GM20000 (cell line): ENCODE results near the gene GJB5.

Source experiments
- DNase-seq: peaks from one replicate; pipeline ENCODE4 v3.0.0; 2012; ENCODE audit warnings: low spot score
- TF ChIP-seq, protein P1 (sequence below): IDR thresholded peaks from 2 replicates; pipeline ENCODE4 v1.5.1; 2012; ENCODE audit warnings: mild to moderate bottlenecking, control low read depth; ENCODE audit errors: extremely low read depth, missing control alignments

The GJB5 gene

DNA sequence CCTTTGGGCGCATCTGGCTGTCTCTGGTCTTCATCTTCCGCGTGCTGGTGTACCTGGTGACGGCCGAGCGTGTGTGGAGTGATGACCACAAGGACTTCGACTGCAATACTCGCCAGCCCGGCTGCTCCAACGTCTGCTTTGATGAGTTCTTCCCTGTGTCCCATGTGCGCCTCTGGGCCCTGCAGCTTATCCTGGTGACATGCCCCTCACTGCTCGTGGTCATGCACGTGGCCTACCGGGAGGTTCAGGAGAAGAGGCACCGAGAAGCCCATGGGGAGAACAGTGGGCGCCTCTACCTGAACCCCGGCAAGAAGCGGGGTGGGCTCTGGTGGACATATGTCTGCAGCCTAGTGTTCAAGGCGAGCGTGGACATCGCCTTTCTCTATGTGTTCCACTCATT, 2.5 kb downstream of the GJB5 start:
- TF ChIP-seq, protein P1, sequence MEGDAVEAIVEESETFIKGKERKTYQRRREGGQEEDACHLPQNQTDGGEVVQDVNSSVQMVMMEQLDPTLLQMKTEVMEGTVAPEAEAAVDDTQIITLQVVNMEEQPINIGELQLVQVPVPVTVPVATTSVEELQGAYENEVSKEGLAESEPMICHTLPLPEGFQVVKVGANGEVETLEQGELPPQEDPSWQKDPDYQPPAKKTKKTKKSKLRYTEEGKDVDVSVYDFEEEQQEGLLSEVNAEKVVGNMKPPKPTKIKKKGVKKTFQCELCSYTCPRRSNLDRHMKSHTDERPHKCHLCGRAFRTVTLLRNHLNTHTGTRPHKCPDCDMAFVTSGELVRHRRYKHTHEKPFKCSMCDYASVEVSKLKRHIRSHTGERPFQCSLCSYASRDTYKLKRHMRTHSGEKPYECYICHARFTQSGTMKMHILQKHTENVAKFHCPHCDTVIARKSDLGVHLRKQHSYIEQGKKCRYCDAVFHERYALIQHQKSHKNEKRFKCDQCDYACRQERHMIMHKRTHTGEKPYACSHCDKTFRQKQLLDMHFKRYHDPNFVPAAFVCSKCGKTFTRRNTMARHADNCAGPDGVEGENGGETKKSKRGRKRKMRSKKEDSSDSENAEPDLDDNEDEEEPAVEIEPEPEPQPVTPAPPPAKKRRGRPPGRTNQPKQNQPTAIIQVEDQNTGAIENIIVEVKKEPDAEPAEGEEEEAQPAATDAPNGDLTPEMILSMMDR: no peak
- no peak for DNase-seq

DNA sequence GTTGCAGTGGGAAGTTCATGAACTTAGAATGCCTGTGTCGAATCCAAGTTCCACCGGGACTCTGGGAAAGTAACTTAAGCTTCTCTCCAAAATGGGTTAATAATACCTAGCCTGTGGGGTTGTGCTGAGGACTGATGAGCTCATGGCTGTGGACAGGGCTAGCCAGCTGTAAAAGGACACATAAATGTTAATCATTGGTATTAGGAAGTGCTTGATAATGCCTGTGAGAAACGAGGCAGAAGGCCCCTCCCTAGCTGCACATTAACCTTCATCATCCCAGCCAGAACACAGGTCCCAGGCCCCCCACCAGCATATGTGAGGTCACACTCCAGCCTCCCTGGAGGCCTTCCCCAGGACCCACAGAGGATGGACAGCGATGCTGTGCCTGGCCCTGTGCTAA, 3.9 kb downstream of the GJB5 start:
- TF ChIP-seq, protein P1: no peak
- no peak for DNase-seq

DNA sequence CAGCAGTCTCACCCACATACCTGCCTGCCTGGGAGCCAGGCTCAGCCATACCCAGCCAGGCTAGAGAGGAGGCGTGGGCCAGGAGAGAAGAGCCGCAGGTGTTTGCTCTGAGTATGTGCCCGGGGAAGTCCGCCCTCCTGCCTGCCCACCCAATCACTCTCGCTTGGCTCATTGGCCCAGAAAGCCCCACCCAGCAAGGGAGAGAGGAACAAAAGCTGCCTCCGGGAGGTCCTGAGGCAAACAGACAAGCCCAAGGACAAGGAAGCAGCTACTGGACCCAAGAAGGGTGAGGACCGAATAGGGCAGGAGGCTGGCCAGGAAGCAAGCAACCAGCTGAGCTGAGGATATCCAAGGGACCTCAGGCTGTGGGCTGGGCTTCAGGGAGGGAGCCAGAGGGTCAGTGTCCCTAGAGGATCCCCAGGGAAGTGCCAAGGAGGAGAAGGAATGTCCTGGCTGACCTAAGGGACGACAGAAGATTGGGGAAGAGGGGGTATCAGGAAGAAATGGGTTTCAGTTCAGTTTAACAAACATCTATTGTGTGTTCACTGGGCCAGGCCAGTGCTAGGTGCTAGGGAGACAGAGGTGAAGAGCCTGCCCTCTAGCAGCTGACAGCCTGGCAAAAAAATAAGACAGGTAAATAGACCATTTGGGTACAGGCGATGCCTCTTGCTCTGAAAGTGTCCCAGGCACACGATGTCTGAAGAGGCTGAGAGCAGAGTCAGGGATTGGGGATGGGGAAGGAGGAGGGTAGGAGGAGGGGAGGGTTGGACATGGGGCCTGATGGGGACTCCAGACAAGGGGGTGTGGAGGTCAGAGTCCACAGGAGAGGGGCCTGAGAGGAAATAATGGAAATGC, 4.9 kb downstream of the GJB5 start, which contains the start of gene GJB4:
Gene GJB4, plus strand, starts transcription at position 238 of the 855 bp plus-strand sequence. CDS start 1,515 bp downstream, outside the sequence.
- no peak for DNase-seq
- TF ChIP-seq, protein P1: no peak

DNA sequence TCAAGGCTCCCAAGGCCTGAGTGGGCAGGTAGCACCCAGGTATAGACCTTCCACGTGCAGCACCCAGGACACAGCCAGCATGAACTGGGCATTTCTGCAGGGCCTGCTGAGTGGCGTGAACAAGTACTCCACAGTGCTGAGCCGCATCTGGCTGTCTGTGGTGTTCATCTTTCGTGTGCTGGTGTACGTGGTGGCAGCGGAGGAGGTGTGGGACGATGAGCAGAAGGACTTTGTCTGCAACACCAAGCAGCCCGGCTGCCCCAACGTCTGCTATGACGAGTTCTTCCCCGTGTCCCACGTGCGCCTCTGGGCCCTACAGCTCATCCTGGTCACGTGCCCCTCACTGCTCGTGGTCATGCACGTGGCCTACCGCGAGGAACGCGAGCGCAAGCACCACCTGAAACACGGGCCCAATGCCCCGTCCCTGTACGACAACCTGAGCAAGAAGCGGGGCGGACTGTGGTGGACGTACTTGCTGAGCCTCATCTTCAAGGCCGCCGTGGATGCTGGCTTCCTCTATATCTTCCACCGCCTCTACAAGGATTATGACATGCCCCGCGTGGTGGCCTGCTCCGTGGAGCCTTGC, 6.4 kb downstream of the GJB5 start:
- TF ChIP-seq, protein P1: no peak
- DNase-seq: no peak

DNA sequence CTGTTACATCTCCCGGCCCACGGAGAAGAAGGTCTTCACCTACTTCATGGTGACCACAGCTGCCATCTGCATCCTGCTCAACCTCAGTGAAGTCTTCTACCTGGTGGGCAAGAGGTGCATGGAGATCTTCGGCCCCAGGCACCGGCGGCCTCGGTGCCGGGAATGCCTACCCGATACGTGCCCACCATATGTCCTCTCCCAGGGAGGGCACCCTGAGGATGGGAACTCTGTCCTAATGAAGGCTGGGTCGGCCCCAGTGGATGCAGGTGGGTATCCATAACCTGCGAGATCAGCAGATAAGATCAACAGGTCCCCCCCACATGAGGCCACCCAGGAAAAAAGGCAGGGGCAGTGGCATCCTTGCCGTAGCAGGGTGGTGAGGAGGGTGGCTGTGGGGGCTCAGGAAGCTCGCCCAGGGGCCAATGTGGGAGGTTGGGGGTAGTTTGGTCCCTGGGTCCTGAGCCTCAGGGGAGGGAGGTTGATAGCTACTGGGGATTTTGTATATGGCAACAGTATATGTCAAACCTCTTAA, 7.0 kb downstream of the GJB5 start:
- TF ChIP-seq, protein P1: no peak
- DNase-seq: no peak

DNA sequence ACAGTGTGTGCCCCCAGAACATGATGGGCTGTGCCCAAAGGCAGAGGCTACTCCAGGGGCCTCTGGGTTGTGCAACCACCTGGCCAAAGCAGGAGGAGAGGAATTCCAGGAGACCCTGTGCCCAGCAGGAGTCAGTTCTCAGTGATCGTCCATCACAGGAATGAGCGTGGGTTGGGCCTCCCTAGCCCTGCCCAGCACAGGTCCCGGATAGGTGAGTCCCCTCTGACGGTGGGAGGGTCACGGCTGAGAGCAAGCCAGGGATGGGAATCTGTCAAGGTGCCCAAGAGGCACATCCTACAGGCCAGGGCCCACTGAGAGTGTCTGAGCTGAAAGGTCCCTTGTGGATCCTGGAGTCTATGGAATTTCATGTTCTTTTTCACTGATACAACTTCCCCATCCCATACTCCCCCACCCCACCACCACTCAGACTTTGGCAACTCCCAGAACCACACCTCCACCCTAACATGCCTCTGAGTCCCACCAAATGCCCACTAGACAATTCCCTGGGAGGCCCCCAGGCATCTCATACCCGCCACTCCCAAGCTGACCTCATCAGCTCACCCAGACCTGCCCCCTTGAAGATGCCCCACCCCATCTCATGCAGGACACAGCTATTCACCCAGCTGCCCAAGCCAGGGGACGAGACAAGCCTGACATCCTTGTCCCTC, 7.8 kb downstream of the GJB5 start:
- TF ChIP-seq, protein P1: no peak
- DNase-seq: no peak
